HG03175 (cell line): ENCODE data around the gene PDSS1.

Experiments used
- ATAC-seq: cut with Tn5 transposase; IDR thresholded peaks from one replicate; pipeline ENCODE4 v1.9.1; 2021; ENCODE audit warnings: mild to moderate bottlenecking, moderate library complexity; ENCODE audit not compliant: unreplicated experiment

PDSS1 gene

GRCh38 chr10:26792758-26793495, 95.4 kb downstream of the PDSS1 start:
- ATAC-seq: no peak
